ENCODE data around the gene KDM4C.

The KDM4C gene

GRCh38 chr9:7097785-7098752 lies 340.3 kb downstream of the KDM4C start:
- Histone ChIP-seq H3K9me3 (ENCODE audit: control insufficient read depth in 5 of 5, low read length in 5 of 5) (peaks cover 0 to 7% (median 0%) of the 10 kb centered on the region in 5 donors), H3K36me3 (ENCODE audit: control insufficient read depth in 5 of 5, insufficient read depth in 5 of 5, low read length in 5 of 5) (peaks cover 0 to 5% (median under 1%) of the 10 kb centered on the region in 5 donors), H3K4me1 (ENCODE audit: control insufficient read depth in 5 of 5, insufficient read depth in 5 of 5, low read length in 5 of 5) (no peaks in the 10 kb centered on the region), H3K27ac (ENCODE audit: low read depth, low read length) (no peak overlapping the region), H3K4me3 (ENCODE audit: low read depth in 1 of 5, low read length in 5 of 5) (no peak overlapping the region), H3K27me3 (ENCODE audit: control insufficient read depth in 5 of 5, insufficient read depth in 4 of 5, low read length in 5 of 5) (no peaks in the 10 kb centered on the region), H3K9ac (ENCODE audit: low read length in 5 of 5) (no peak overlapping the region)

DNA sequence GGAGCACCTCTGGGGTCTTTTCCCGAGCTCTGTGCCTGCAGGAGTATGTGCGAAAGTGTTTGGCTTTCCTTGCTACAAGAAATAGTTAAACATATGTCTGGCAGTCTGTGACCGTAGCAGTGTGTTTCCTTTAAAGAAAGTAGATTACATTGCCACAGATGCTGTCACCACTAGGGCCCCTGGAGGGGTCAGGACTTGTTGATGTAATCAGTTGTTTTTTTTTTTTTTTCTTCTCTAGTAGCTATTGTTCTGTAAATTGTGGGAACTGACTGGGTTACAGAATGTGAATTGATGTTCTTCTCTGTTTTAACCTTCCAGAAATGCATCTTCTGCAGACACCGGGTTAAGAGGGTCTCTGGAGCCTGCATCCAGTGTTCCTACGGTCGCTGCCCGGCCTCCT lies 345.6 kb downstream of the KDM4C start:
- Histone ChIP-seq H3K4me3 (ENCODE audit: low read depth in 1 of 5, low read length in 5 of 5) (no peak overlapping the region), H3K9ac (ENCODE audit: low read length in 5 of 5) (no peak overlapping the region), H3K9me3 (ENCODE audit: control insufficient read depth in 5 of 5, low read length in 5 of 5) (peaks cover 0 to 7% (median 0%) of the 10 kb centered on the region in 5 donors), H3K4me1 (ENCODE audit: control insufficient read depth in 5 of 5, insufficient read depth in 5 of 5, low read length in 5 of 5) (no peaks in the 10 kb centered on the region), H3K27ac (ENCODE audit: low read depth, low read length) (no peak overlapping the region), H3K36me3 (ENCODE audit: control insufficient read depth in 5 of 5, insufficient read depth in 5 of 5, low read length in 5 of 5) (peaks cover 13 to 26% (median 22%) of the 10 kb centered on the region in 5 donors), H3K27me3 (ENCODE audit: control insufficient read depth in 5 of 5, insufficient read depth in 4 of 5, low read length in 5 of 5) (no peaks in the 10 kb centered on the region)

GRCh38 chr9:7103771-7104170 lies 346.0 kb downstream of the KDM4C start:
- Histone ChIP-seq H3K27me3 (ENCODE audit: control insufficient read depth in 5 of 5, insufficient read depth in 4 of 5, low read length in 5 of 5) (no peaks in the 10 kb centered on the region), H3K27ac (ENCODE audit: low read depth, low read length) (no peak overlapping the region), H3K9me3 (ENCODE audit: control insufficient read depth in 5 of 5, low read length in 5 of 5) (peaks cover 0 to 7% (median 0%) of the 10 kb centered on the region in 5 donors), H3K36me3 (ENCODE audit: control insufficient read depth in 5 of 5, insufficient read depth in 5 of 5, low read length in 5 of 5) (peaks cover 13 to 26% (median 21%) of the 10 kb centered on the region in 5 donors), H3K4me3 (ENCODE audit: low read depth in 1 of 5, low read length in 5 of 5) (no peak overlapping the region), H3K4me1 (ENCODE audit: control insufficient read depth in 5 of 5, insufficient read depth in 5 of 5, low read length in 5 of 5) (no peaks in the 10 kb centered on the region), H3K9ac (ENCODE audit: low read length in 5 of 5) (no peak overlapping the region)

GRCh38 chr9:7104625-7105024 lies 346.9 kb downstream of the KDM4C start:
- Histone ChIP-seq H3K27ac (ENCODE audit: low read depth, low read length) (no peak overlapping the region), H3K9ac (ENCODE audit: low read length in 5 of 5) (no peak overlapping the region), H3K4me3 (ENCODE audit: low read depth in 1 of 5, low read length in 5 of 5) (no peak overlapping the region), H3K36me3 (ENCODE audit: control insufficient read depth in 5 of 5, insufficient read depth in 5 of 5, low read length in 5 of 5) (peaks cover 13 to 26% (median 18%) of the 10 kb centered on the region in 5 donors), H3K4me1 (ENCODE audit: control insufficient read depth in 5 of 5, insufficient read depth in 5 of 5, low read length in 5 of 5) (no peaks in the 10 kb centered on the region), H3K9me3 (ENCODE audit: control insufficient read depth in 5 of 5, low read length in 5 of 5) (no peaks in the 10 kb centered on the region), H3K27me3 (ENCODE audit: control insufficient read depth in 5 of 5, insufficient read depth in 4 of 5, low read length in 5 of 5) (no peaks in the 10 kb centered on the region)

- Histone ChIP-seq H3K27me3 (ENCODE audit: control insufficient read depth in 5 of 5, insufficient read depth in 4 of 5, low read length in 5 of 5) (no peaks in the 10 kb centered on the region), H3K4me3 (ENCODE audit: low read depth in 1 of 5, low read length in 5 of 5) (no peak overlapping the region), H3K9ac (ENCODE audit: low read length in 5 of 5) (no peak overlapping the region), H3K9me3 (ENCODE audit: control insufficient read depth in 5 of 5, low read length in 5 of 5) (no peaks in the 10 kb centered on the region), H3K4me1 (ENCODE audit: control insufficient read depth in 5 of 5, insufficient read depth in 5 of 5, low read length in 5 of 5) (no peaks in the 10 kb centered on the region), H3K36me3 (ENCODE audit: control insufficient read depth in 5 of 5, insufficient read depth in 5 of 5, low read length in 5 of 5) (peaks cover 13 to 26% (median 18%) of the 10 kb centered on the region in 5 donors), H3K27ac (ENCODE audit: low read depth, low read length) (no peak overlapping the region)
These were observed 347.3 kb downstream of the KDM4C start for GRCh38 chr9:7105095-7105494.

- H3K4me3 ChIP-seq (ENCODE audit: low read depth in 1 of 5, low read length in 5 of 5) = no peak overlapping the region
- peaks cover 8 to 21% (median 18%) of the 10 kb centered on the region in 5 donors for H3K36me3 ChIP-seq (ENCODE audit: control insufficient read depth in 5 of 5, insufficient read depth in 5 of 5, low read length in 5 of 5)
- no peaks in the 10 kb centered on the region for H3K4me1 ChIP-seq (ENCODE audit: control insufficient read depth in 5 of 5, insufficient read depth in 5 of 5, low read length in 5 of 5)
- no peak overlapping the region for H3K9ac ChIP-seq (ENCODE audit: low read length in 5 of 5)
- H3K9me3 ChIP-seq (ENCODE audit: control insufficient read depth in 5 of 5, low read length in 5 of 5) = no peaks in the 10 kb centered on the region
- no peak overlapping the region for H3K27ac ChIP-seq (ENCODE audit: low read depth, low read length)
- no peaks in the 10 kb centered on the region for H3K27me3 ChIP-seq (ENCODE audit: control insufficient read depth in 5 of 5, insufficient read depth in 4 of 5, low read length in 5 of 5)
These were observed 351.2 kb downstream of the KDM4C start for GRCh38 chr9:7108936-7109335.

- H3K27ac ChIP-seq (ENCODE audit: low read depth, low read length) = no peak overlapping the region
- no peaks in the 10 kb centered on the region for H3K9me3 ChIP-seq (ENCODE audit: control insufficient read depth in 5 of 5, low read length in 5 of 5)
- peaks cover 0 to 9% (median 4%) of the 10 kb centered on the region in 5 donors for H3K36me3 ChIP-seq (ENCODE audit: control insufficient read depth in 5 of 5, insufficient read depth in 5 of 5, low read length in 5 of 5)
- no peaks in the 10 kb centered on the region for H3K27me3 ChIP-seq (ENCODE audit: control insufficient read depth in 5 of 5, insufficient read depth in 4 of 5, low read length in 5 of 5)
- H3K9ac ChIP-seq (ENCODE audit: low read length in 5 of 5) = no peak overlapping the region
- no peak overlapping the region for H3K4me3 ChIP-seq (ENCODE audit: low read depth in 1 of 5, low read length in 5 of 5)
- H3K4me1 ChIP-seq (ENCODE audit: control insufficient read depth in 5 of 5, insufficient read depth in 5 of 5, low read length in 5 of 5) = no peaks in the 10 kb centered on the region
These were observed 353.6 kb downstream of the KDM4C start for GRCh38 chr9:7111413-7111812.

- Histone ChIP-seq H3K36me3 (ENCODE audit: control insufficient read depth in 5 of 5, insufficient read depth in 5 of 5, low read length in 5 of 5) (peaks cover 0 to 4% (median 3%) of the 10 kb centered on the region in 5 donors), H3K9me3 (ENCODE audit: control insufficient read depth in 5 of 5, low read length in 5 of 5) (no peaks in the 10 kb centered on the region), H3K4me1 (ENCODE audit: control insufficient read depth in 5 of 5, insufficient read depth in 5 of 5, low read length in 5 of 5) (no peaks in the 10 kb centered on the region), H3K27ac (ENCODE audit: low read depth, low read length) (no peak overlapping the region), H3K9ac (ENCODE audit: low read length in 5 of 5) (no peak overlapping the region), H3K27me3 (ENCODE audit: control insufficient read depth in 5 of 5, insufficient read depth in 4 of 5, low read length in 5 of 5) (no peaks in the 10 kb centered on the region), H3K4me3 (ENCODE audit: low read depth in 1 of 5, low read length in 5 of 5) (no peak overlapping the region)
These were observed 357.8 kb downstream of the KDM4C start for GRCh38 chr9:7115606-7116005.

- H3K9ac ChIP-seq (ENCODE audit: low read length in 5 of 5) = no peak overlapping the region
- H3K27me3 ChIP-seq (ENCODE audit: control insufficient read depth in 5 of 5, insufficient read depth in 4 of 5, low read length in 5 of 5) = no peaks in the 10 kb centered on the region
- no peak overlapping the region for H3K27ac ChIP-seq (ENCODE audit: low read depth, low read length)
- no peaks in the 10 kb centered on the region for H3K9me3 ChIP-seq (ENCODE audit: control insufficient read depth in 5 of 5, low read length in 5 of 5)
- no peaks in the 10 kb centered on the region for H3K4me1 ChIP-seq (ENCODE audit: control insufficient read depth in 5 of 5, insufficient read depth in 5 of 5, low read length in 5 of 5)
- no peak overlapping the region for H3K4me3 ChIP-seq (ENCODE audit: low read depth in 1 of 5, low read length in 5 of 5)
- peaks cover 0 to 3% (median 0%) of the 10 kb centered on the region in 5 donors for H3K36me3 ChIP-seq (ENCODE audit: control insufficient read depth in 5 of 5, insufficient read depth in 5 of 5, low read length in 5 of 5)
These were observed 360.1 kb downstream of the KDM4C start for GRCh38 chr9:7117676-7118561.
